Stimulated activated naive CD4-positive, alpha-beta T cell treated with Interleukin-2 at 50 U/mL for 16 hours (primary cell): Measurements from ENCODE around the gene STXBP1.
"Not testable (repeated sequence)": the region's sequence is repeated elsewhere in the genome, so short reads cannot be mapped to it uniquely, and the experiment has no call there.

Experiments
- DNase-seq: peaks from one replicate; lab custom pipeline; 2025; lab: John Stamatoyannopoulos, UW

Gene STXBP1

DNA sequence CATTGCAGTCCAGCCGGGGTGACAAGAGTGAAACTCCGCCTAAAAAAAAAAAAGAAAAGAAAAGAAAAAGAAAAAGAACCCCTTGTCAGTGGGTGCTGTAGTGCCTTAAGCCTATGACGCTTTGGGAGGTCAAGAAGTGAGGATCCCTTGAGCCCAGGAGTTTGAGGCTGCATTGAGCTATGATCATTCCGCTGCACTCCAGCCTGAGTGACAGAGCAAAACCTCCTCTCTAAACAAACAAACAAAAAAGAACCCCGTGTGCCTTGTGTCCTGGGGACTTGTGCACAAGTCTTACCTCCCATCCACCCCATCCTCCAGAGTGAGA is 33.5 kb upstream of the STXBP1 start:
- DNase-seq = no peak

GRCh38 chr9:127578952-127579853 is 32.9 kb upstream of the STXBP1 start:
- peak; percentile 77 for DNase-seq

- DNase-seq = no peak
Observed at GRCh38 chr9:127580366-127580765, 31.7 kb upstream of the STXBP1 start.

DNA sequence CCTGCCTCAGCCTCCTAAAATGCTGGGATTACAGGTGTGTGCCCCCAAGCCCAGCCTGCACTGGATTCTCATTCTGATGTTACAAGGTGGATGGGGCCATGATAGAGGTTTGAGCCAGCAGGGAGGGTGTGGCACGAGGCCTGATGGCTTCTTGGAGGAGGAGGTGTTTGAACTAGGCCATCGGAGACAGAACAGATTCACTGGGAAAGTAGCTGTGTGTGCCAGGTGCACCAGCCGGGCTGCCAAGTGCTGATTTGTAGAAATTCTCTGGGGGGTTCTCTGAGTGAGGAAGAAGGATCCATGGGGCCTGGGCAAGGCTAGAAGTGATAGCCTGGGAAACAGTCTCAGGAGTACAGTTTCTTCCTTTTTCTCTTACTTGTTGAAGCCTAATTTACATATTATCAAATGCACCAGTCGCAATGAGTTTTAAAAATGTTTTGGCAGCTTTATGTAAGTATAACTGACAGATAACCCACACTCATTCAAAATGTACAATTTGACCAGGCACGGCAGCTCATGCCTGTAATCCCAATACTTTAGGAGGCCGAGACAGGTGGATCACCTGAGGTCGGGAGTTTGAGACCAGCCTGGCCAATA is 31.1 kb upstream of the STXBP1 start:
- DNase-seq = no peak

DNA sequence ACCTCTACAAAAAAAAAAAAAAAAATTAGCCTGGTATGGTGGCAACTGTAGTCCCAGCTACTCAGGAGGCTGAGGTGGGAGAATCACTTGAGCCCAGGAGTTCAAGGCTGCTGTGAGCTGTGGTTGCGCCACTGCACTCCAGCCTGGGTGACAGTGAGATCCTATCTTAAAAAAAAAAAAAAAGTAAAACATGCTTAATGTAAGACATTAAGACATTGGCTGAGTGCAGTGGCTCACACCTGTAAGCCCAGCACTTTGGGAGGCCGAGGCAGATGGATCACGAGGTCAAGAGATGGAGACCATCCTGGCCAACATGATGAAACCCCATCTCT is 27.6 kb upstream of the STXBP1 start:
- DNase-seq = not testable (repeated sequence)

DNA sequence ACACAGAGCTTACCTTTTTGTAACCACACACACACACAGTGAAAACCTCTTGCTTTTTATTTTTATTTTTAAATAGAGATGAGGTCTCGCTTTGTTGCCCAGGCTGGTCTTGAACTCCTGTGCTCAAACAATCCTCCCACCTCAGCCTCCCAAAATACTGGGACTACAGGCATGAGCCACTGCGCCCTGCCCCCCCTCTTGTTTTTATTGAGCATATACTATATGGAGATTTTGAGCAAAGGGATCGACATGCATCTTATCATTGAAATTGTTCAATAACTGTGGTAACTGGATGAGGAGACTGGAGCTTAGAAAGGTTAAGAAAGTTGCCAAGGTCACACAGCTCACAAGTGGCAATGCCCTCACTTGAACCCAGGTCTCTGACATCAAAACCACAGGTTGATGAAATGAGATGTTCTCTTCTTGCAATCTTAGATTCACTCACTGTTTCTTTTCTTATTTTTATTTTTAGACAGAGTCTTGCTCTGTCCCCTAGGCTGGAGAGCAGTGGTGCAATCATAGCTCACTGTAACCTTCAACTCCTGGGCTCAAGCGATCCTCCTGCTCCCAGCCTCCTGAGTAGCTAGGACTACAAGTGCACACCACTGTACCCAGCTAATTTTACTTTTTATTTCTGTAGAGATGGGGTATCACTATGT is 26.8 kb upstream of the STXBP1 start:
- no peak for DNase-seq

- no peak for DNase-seq
Observed at GRCh38 chr9:127586096-127586495, 26.0 kb upstream of the STXBP1 start.

- DNase-seq = peak; percentile 45
Observed at GRCh38 chr9:127586537-127586936, 25.5 kb upstream of the STXBP1 start.

DNA sequence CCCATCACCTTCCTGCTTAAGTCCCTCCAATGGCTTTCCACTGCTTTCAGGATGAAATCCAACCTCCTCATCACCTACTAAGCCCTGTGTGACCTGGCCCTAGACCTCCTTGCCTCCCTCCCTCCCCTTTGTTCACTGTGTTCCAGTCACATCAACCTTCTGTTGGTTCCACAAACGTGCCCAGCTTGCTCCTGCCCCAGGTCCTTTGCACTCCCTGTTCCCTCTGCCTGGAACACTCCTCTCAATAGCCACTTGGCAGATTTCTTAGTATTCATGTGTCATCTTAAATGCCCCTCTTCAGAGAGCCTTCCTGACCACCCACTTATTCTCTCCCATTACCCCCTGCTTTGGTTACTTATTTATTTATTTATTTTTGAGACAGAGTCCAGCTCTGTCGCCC is 24.1 kb upstream of the STXBP1 start:
- DNase-seq = no peak

DNA sequence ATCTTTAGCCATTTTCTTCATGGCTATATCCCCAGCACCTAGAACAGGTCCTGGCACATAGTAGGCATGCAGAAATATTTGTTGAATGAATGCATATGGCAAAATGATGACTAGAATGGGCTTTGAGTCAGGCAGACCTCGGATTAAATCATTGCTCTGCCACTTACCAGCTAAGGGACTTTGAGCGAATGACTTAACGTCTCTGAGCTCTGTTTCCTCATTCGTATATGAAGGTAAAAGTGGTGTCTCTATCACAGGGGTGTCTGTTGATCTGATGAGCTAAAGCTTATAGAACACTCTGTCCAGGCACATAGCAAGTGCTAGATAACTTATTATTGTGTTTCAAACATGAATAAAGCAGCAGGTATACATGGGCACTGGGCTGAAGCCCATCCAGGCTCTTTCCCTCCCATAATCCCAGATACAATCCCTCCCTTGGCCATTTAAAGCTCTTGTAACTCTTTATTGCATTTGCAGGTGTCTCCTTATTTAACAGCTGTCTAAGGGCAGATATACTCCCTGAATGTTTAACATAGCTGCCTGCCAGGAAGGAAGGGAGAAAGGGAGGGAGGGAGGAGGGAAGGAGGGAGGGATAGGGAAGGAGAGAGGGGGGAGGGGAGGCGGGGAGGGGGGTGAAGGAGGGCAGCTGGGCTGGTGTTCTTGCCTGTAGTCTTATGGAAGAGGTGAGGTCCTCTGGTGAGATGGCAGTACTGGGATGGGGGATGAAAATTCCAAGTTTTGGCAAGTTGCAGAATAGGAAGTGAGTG is 23.2 kb upstream of the STXBP1 start:
- no peak for DNase-seq

DNA sequence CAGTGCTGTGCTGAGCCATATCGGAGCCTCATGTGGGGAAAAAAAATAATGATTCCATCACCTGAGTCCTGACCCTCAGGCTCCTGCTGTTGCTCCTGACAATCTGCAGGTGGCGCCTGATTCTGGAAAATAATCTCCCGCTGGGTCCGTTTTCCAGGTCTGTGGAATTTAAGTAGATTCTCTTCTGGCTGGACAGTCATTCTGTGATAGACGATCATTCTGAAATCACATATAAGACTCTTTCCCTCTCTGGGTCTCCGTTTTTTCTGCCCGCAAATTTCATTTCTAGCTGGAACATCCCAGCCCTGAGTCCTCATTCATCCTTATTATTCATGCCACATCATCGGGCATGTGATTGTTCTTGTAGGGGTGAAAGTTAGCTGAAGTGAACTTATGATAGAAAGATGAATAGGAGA is 22.1 kb upstream of the STXBP1 start:
- DNase-seq = no peak

DNA sequence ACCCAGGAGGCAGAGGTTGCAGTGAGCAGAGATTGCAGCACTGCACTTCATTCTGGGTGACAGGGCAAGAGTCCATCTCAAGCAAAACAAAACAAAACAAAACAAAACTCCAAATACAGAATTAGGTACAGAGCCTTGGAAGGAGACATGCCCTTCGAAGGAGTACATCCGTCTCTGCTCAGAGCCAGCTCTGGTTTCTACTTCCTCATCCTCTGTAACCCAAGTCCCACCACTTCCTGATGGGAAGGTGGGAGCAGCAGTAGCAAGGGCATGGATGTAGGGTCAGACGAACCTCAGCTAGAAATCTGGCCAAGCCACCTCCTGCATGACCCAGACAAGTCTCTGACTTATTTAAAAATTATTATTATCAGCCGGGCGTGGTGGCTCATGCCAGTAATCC is 16.5 kb upstream of the STXBP1 start:
- DNase-seq = no peak

DNA sequence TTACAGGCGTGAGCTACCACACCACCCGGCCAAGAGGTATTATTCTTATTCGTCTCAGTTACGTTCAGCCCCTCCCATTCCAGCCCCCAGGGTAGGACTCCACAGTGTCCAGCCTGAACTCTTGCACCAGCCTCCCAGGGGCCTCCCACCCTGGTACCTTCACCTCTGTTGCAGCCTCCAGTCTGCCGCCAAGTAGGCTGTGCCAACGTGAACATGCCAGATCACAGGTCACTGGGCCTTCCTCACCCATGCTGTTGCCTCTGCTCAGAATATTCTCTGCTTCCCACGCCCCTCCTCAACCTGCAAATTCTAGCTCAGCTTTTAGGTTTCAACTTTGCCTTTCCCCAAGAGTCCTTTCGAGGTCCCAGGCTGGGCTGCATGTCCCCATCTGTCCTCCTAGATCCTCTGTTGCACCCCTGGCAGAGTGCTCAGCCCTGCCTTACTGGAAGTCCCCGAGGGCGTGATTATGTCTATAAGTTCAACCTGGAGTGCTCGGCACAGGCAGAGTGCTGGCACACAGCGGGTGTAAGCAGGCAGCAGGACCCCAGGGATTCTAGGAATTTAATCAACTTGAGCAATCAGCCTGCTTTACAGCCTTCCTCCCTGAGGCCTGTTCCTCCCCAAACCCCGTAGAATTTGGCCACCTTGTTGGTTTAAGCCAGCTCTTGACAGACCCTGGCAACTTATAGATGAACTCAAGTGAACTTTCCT is 13.1 kb upstream of the STXBP1 start:
- DNase-seq = no peak

DNA sequence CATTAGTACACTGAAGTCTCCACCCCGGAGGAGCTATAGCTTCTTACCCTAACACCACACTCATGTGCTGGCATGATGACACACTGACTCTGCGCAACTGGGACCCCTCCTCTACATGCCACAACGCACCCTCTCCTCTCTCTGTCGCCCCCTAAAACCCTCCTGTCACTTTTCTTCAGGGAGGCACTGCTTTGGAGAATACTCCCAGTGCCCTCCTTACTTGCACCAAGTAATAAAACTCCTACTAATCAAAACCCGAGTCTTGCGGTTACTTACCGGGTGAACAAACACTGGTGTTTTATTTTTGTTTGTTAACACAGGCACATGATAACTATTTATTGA is 12.6 kb upstream of the STXBP1 start:
- DNase-seq = no peak

DNA sequence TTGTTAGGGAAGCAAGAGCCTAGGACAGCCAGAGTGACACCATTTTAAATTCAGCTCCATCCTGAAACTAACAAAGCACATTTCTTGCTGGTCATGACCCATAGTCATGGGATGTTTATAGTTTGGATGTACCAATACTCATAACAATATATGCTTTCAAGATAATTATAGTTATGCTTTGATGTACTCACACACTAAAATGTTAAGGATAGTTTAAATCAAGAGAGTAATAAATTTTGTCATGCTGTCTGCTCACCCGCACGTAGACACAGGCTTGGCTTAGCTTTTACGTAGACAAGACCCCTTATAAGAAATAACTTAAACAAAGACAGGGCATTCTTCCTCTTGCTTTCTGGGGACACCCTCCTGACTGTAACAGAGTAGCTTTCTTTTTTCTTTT is 8.9 kb upstream of the STXBP1 start:
- DNase-seq = no peak

DNA sequence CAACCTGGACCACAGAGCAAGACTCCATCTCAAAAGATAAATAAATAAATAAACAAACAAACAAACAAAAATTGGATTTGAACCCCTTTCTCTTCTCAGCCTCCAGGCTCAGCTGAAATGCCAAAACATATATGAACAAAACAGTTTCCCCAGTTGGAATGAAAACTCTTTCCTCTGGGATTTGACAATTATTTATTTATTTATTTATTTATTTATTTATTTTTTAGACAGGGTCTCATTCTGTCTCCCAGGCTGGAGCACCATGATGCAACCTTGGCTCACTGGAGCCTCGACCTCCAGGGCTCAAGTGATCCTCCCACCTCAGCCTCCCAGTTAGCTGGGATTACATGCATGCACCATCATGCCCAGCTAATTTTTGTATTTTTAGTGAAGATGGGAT is 6.0 kb upstream of the STXBP1 start:
- no peak for DNase-seq

GRCh38 chr9:127608104-127608966 is 3.7 kb upstream of the STXBP1 start:
- peak; percentile 69 for DNase-seq

DNA sequence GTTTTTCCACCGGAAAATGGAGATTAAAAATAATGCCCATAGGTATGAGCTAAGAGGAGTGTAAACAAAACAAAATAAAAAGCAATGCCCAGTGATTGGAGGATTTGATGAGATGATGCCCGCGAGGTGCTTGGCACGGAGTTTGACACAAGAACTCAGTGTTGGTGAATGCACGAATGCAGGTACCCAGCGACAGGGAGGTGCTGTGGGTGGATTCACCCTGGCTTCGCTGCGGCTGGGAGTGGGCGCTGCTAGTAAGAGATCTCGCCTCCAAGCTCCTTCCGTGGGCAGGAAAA is 526 bp upstream of the STXBP1 start:
- DNase-seq = no peak

GRCh38 chr9:127612939-127613582 is 984 bp downstream of the STXBP1 start:
- DNase-seq = peak; percentile 19

- DNase-seq = no peak
Observed at GRCh38 chr9:127613583-127613954, 1.5 kb downstream of the STXBP1 start.

DNA sequence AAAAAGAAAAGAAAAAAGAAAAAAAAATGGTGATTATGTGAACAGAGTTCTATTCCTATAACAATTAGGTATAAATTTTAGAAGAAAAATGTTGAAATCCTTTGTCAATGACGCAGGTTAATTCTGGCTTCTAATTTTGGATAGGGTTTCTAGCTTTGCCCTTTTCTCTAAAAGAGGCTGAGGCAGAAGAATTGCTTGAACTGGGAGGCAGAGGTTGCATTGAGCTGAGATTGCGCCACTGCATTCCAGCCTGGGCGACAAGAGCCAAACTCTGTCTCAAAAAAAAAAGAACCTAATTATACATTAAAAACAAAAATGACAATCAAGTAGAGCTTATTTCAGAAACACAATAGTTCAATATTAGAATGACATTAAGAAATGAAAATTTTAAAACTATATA is 2.9 kb downstream of the STXBP1 start:
- no peak for DNase-seq
